HG02970 (cell line): ENCODE data around the gene RSPO3.
"Not testable (repeated sequence)": the region's sequence is repeated elsewhere in the genome, so short reads cannot be mapped to it uniquely, and the experiment has no call there.

Experiments used
- ATAC-seq: cut with Tn5 transposase; IDR thresholded peaks from one replicate; pipeline ENCODE4 v1.9.1; 2021; ENCODE audit warnings: mild to moderate bottlenecking, moderate library complexity, moderate number of reproducible peaks; ENCODE audit not compliant: unreplicated experiment, low FRiP score

RSPO3 gene

GRCh38 chr6:127118298-127119101 is at the start of gene RSPO3:
RSPO3 (plus strand) TSS chr6:127118671; CDS start chr6:127119193, 522 bp downstream.
- ATAC-seq: no peak

- ATAC-seq: no peak
Measured at GRCh38 chr6:127069659-127070279, 48.7 kb upstream of the RSPO3 start.

GRCh38 chr6:127073222-127073621 is 45.2 kb upstream of the RSPO3 start:
- peak; percentile 78 for ATAC-seq

- ATAC-seq: no peak
Measured at GRCh38 chr6:127076466-127076865, 42.0 kb upstream of the RSPO3 start.

GRCh38 chr6:127077886-127078285 is 40.6 kb upstream of the RSPO3 start:
- ATAC-seq: no peak

- ATAC-seq: no peak
Measured at GRCh38 chr6:127078669-127079068, 39.8 kb upstream of the RSPO3 start.

GRCh38 chr6:127079681-127080080 is 38.8 kb upstream of the RSPO3 start:
- ATAC-seq: no peak

GRCh38 chr6:127080081-127080480 is 38.4 kb upstream of the RSPO3 start:
- no peak for ATAC-seq

- ATAC-seq: no peak
Measured at GRCh38 chr6:127083231-127083962, 35.1 kb upstream of the RSPO3 start.

- ATAC-seq: no peak
Measured at GRCh38 chr6:127083963-127084310, 34.5 kb upstream of the RSPO3 start.

- ATAC-seq: no peak
Measured at GRCh38 chr6:127085181-127085580, 33.3 kb upstream of the RSPO3 start.

GRCh38 chr6:127090051-127090450 is 28.4 kb upstream of the RSPO3 start:
- no peak for ATAC-seq

GRCh38 chr6:127092466-127092865 is 26.0 kb upstream of the RSPO3 start:
- no peak for ATAC-seq

GRCh38 chr6:127094791-127095190 is 23.7 kb upstream of the RSPO3 start:
- ATAC-seq: no peak

GRCh38 chr6:127096167-127096566 is 22.3 kb upstream of the RSPO3 start:
- no peak for ATAC-seq

GRCh38 chr6:127097442-127097841 is 21.0 kb upstream of the RSPO3 start:
- ATAC-seq: not testable (repeated sequence)

GRCh38 chr6:127100510-127101140 is 17.8 kb upstream of the RSPO3 start:
- no peak for ATAC-seq

- ATAC-seq: no peak
Measured at GRCh38 chr6:127102299-127102698, 16.2 kb upstream of the RSPO3 start.

- no peak for ATAC-seq
Measured at GRCh38 chr6:127102859-127103258, 15.6 kb upstream of the RSPO3 start.

GRCh38 chr6:127103482-127103881 is 15.0 kb upstream of the RSPO3 start:
- no peak for ATAC-seq

GRCh38 chr6:127107916-127108315 is 10.6 kb upstream of the RSPO3 start:
- ATAC-seq: no peak
